ENCODE results near the gene FNBP1.

Gene FNBP1

DNA sequence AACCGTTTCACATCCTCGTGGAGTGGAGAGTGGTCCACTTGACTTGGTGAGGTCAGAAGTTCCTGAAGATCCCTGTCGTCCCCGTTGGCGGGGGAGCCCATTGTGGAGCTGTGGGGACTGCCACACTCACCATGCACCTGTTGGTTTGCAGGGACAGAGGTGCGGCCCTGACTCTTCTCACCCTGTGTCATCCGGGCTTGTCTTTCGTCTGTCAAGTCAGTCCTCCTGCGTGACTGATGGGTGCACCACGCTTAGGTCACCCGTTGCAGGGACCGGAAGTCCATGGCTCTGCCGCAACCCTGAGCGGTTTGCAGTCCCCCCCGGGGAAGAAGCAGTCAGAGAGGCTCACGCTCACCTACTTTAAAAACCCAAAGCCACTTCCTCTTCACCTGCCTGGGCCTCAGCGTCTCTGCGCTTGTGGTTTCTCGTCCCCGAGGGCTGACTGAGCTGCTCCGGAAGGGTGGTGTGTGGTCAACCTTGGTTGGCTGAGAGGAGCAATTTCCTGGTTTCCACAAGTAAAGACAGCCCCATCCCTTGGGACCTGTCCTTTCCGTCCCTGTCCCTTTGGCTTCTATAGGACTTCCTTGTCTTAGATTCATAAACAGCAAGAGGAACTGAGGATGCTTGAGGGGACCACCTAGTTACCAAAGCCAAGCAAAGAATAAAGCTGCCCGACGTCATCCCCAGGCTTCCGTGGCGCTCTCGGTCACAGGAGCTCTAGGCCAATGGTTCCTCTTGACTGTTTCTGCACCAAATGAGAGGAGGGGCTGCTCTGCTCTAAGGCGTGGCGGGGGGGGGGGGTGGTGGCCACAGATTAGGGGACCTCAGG, 154.5 kb downstream of the FNBP1 start:
- no peak for DNase-seq

GRCh38 chr9:129887334-129888292, 155.4 kb downstream of the FNBP1 start:
- DNase-seq, result no peak

DNA sequence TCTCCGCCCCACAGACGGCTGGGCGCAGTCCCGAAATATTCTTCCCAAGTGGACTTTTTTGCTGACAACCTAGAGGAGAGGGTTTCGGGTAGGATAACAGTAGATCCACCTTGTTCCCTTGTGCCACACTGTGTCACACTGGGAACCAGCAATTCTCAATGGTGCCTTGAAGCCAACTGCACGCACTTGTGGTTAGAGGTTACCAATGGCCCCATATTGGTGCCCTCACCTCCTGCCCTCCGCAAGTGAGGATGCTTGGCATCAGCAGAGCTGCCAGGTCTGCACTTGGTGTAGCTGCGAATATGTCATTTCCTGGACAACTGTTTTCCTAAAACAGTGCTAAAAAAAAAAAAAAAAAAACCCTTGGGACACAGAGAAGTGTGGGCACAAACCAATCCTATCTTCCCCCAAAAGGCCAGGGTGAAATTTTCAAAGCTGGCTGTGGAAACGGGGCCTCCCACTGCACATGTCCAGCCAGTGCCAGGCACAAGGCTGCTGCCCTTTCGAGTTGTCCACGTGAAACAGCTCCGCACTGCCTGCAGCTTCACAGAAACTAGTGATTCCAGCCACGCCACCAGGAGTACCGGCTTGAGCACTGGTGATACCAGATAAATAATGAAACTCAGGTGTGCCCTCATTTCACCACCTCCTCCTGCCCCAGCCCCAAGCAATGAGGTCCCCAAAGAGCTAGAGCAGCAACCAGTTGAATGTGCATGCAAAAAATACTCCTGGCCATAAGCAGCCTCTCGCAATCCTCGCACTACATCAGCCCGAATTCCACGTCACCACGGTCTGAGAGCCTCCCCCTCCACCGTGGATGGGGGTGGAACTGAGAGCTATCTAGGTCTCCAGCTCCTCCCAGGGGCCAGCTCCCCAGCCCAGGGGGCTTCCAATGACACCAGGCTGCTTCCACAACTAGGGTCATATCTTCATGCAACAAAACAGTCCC, 156.5 kb downstream of the FNBP1 start:
- DNase-seq, result no peak

GRCh38 chr9:129885670-129886106, 157.3 kb downstream of the FNBP1 start:
- peak; percentile 90 for DNase-seq

- DNase-seq, result no peak
Observed at GRCh38 chr9:129885018-129885669, 157.8 kb downstream of the FNBP1 start.

DNA sequence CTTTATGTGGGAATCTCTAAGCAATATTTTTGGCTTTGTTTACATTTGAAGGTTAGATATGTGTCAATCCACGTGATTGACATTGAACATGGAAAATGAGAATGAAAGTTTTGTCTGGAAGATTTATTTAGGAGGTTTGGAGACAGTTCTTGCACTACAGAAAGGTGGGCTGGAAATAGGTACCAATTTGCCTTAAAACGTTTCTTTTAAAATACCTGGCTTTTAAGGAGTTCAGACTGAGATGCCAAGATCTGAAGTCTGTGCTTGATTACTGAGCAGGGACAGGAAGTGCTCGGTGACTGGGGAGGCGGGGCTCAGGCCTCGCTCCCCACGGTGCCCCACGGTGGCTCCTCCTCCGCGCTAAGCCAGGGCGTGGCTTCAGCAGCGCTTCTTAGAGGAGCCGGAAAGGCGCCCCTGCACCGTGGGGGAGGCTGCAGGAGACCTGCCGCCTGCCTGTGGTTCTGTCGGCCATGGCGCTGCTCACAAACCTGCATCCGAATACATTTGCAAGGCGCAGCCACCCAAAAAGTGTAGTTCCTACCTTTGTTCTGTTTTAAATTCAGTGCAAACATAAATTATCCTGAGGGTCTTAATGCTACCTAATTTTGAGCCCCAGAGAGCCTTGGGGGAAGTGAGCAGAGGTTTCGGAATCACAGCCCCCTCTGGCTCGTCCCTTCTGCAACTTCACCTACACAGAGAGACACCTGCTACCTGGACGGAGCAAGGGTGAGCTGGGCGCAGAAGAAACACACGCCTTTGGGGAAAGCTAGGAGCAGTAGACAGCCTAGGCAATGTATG, 158.6 kb downstream of the FNBP1 start:
- DNase-seq, result peak; percentile 75

DNA sequence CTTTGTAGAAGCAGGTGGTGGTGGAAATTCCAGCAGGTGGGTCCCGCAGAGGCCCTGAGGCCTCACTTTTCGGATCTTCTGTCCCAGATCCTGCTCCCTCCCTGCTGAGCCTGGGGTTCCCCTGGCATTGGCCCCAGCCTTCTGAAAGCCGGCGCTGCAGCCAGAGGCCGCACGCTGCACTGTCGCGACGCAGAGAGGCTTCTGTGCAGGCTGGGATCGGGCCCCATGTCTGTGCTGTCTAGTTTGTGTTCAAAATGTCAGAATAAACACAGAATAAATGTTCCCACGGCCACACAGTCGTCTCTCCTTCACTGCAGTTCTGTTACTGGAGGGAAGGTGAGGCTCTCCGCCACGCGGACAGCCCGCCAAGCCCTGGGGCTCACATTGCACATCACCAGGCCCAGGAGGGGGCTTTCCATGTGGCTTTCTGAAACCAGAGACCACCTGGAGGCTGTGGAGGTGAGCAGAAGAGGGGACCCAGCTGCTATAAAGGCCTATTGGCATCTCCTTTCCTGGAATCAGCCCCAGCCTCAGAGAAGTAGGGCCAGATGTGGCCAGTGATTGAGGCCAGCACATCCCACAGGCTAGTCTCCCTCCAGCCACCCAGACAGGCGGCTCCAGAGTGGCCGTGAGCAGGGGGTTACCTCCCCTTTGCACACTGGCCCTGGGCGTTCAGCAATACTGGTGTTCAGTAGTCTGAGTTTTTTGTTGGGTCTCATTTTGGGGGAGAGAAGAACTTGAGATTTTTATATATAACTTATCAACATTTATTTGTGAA, 161.3 kb downstream of the FNBP1 start:
- no peak for DNase-seq

- DNase-seq, result no peak
Observed at GRCh38 chr9:129880654-129881546, 162.1 kb downstream of the FNBP1 start.

DNA sequence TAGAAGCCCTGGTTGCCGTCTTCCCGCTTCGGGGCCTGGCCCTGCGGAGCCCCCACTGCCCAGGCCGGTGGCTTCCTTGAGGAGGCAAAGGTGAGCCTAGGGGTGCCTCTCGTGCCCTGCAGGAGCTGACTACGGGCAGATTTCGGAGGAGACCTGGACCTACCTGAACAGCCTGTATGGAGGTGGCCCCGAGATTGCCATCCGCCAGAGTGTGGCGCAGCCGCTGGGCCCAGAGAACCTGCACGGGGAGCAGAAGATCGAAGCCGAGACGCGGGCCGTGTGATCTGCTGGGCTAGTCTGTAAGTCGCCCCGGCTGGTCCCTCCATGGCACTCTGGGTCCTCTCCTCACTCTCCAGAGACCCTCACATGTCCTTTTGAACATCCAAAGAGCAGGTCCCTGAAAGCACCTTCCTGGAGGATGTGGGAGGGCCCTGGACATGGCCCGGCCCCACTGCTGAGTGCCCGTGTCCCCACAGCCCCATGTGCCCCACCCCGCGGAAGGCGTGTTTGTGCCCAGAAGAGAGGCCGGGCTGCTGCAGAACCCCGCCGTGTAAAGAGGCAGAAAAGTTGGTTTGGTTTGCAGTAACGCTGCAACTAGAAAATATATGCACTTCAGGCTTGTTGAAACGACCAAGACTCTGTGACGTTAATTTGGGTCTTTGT, 162.9 kb downstream of the FNBP1 start:
- no peak for DNase-seq

DNA sequence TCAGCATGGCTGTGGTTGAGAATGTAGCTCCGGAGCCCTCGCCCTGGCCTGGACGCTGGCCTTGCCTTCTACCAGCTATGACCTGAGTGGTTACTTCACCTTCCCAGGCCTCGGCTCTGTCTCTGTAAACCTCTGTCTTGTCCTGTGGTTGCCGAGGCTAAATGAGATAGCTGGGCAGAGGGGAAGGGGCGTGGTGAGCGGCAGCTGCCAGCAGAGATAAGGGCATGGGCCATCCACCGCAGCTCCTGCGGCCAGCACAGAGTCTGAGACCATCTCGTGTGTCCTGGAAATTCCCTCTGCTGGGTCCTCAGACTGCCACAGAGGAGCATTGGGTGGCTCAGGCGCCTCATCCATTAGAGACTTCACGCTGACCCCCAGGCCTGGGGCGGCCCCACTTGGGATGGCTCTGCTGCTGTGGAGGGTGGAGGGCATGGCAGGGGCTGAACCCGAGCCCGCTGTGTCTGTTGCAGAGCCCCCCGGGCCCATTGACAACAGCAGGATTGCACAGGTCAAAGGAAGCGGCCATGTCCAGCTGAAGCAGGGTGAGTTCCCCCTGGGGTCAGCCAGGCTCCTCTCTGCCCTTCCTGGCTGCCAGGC, 163.8 kb downstream of the FNBP1 start:
- no peak for DNase-seq

GRCh38 chr9:129878291-129878690, 164.7 kb downstream of the FNBP1 start:
- no peak for DNase-seq

DNA sequence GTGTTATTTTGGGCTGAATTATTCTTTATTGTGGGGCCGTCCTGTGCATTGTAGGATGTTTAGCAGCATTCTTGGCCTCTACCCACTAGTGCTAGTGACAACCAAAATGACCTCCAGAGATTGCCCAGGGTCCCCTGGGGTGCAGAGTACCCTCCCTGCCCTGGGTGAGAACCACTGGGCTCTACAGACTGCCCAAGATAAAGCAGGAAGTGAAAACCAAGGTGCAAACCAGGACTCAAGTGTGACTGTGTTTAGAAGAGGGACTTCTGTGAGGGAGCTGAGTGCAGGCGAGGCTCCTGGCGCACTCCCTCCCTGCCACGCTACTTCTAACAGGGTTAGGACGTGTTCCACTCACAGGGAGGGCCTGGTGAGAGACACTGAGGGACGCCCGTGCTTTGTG, 166.2 kb downstream of the FNBP1 start:
- no peak for DNase-seq

DNA sequence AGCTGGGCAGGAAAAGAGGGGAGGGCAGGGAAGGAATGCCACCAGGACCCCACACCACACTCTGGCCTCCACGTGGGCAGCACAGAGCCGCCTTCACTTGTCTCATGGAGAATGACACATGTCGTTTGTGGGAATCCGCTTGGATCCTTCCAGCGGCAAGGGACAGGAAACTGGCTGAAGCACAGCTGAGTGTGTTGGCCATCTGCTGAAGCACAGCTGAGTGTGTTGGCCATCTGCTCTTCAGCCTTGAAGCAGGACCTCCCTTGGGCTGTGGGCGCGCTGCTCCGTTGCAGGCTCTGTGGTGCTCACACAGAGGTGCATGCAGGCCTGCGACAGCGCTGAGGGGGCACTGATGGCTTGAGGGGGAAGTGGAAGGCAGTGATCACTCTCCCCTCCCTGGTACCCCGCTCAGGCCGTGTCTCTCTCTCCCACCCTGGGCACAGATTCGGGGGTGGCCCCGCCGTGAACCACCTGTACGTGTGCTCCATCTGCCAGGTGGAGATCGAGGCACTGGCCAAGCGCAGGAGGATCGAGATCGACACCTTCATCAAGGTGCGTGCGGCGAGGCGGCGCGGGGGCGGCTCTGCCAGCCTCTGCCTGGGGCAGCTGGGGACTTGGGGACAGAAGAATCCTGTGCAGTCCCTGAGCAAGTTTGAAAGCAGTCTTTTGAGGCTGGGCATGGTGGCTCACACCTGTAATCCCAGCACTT, 167.1 kb downstream of the FNBP1 start:
- DNase-seq, result no peak

GRCh38 chr9:129875181-129875611, 167.8 kb downstream of the FNBP1 start:
- no peak for DNase-seq

- no peak for DNase-seq
Observed at GRCh38 chr9:129874261-129875101, 168.5 kb downstream of the FNBP1 start.

DNA sequence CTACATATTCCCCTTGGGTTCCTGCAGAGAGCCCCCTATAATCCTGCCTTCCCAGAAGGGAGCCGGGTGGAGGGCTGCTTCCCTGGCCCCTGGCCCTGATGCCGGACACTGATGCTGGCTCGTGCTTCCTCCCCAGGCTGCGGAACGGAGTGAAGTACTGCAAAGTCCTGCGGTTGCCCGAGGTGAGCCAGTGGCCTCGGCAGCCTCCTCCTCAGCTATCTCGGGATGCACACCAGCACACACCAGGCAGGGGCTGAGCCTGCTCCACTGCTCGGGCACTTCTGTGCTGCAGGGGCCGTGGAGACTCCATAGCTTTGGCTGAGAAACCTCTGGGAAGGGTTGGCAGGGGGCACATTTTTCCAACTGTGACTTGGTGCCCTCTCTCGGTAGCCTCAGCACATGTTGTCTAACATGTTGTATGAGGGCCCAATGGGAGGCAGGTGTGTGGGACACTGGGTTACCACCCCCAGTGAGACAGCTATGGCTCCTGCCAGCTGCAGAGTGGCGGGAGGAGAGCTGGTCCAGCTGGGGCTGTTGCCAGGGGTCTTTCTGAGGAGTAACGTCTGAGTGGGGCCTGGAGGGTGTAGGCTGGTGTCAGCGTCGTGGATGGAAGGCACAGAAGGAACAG, 169.3 kb downstream of the FNBP1 start:
- DNase-seq, result no peak

Measured in HCEC 1CT (cell line).